Endothelial cell of umbilical vein (primary cell): Measurements from ENCODE around the gene UBE4B. TPM values are rescaled to one million over a fixed set of nuclear protein-coding genes. Genes with fewer than 3 reads are reported as not detected.

Experiments used
- BruUV-seq: library from RNA; stranded (reverse); fragments of 400-500 nt; replicated peaks from 2 replicates; lab custom pipeline; 2021; lab: Mats Ljungman, UMichigan
- CTCF ChIA-PET: fragments of 300-600, 350-600 bp; sonication (Branson Sonifier 250); formaldehyde crosslinking; loops from one replicate; lab custom pipeline; 2021; ENCODE audit warnings: antibody characterized with exemption, inconsistent platforms; lab: Charles Lee
- POLR2A ChIA-PET: fragments of 300-600, 350-600 bp; sonication (Branson Sonifier 250); formaldehyde crosslinking; loops from one replicate; lab custom pipeline; 2021; ENCODE audit warnings: antibody characterized with exemption, inconsistent platforms; lab: Charles Lee
- DNase-seq: peaks from one replicate; pipeline ENCODE4 v3.0.0-alpha.2; 2011; ENCODE audit warnings: low read depth, low spot score
- FAIRE-seq: peaks from 2 replicates; lab custom pipeline; 2011; peaks lifted over from hg19 to GRCh38; lab: Jason Lieb, UNC
- H2AFZ ChIP-seq: 2 replicates; pipeline ENCODE4 v1.6.0; 2012; ENCODE audit warnings: low read depth, low read length, control low read depth, inconsistent platforms
- H3K27ac ChIP-seq: 2 replicates; pipeline ENCODE4 v1.5.1; 2011; ENCODE audit warnings: low read depth, mild to moderate bottlenecking, control low read depth, low read length, moderate library complexity; ENCODE audit not compliant: insufficient read depth
- H3K27me3 ChIP-seq, 2 experiments: 2 replicates each; pipeline versions ENCODE4 v1.6.0 to v1.6.1; 2011; ENCODE audit warnings: low read length in 2 of 2, mixed read lengths in 1 of 2; ENCODE audit not compliant: control insufficient read depth in 2 of 2, insufficient read depth in 2 of 2
- H3K36me3 ChIP-seq, 2 experiments: 2 replicates in 1 of 2; 3 replicates in 1 of 2; pipeline ENCODE4 v1.5.1; 2011; ENCODE audit warnings: low read length in 2 of 2, mild to moderate bottlenecking in 1 of 2, moderate library complexity in 1 of 2; ENCODE audit not compliant: control insufficient read depth in 2 of 2, insufficient read depth in 2 of 2; ENCODE audit errors: extremely low read depth in 1 of 2
- H3K4me1 ChIP-seq: 3 replicates; pipeline ENCODE4 v1.5.1; 2011; ENCODE audit warnings: mild to moderate bottlenecking, low read length; ENCODE audit not compliant: control insufficient read depth, insufficient read depth; ENCODE audit errors: extremely low read depth
- H3K4me2 ChIP-seq: 2 replicates; pipeline ENCODE4 v1.6.1; 2011; ENCODE audit warnings: low read length, control low read depth, mixed read lengths; ENCODE audit not compliant: insufficient read depth
- H3K4me3 ChIP-seq, 3 experiments: fragments of 200-600 bp in 1 of 3; sonication (generic), shearing (Covaris generic) in 1 of 3; replicated peaks in 1 of 3; 2 replicates each; pipeline ENCODE4 v1.5.1; 2011 to 2016; ENCODE audit warnings: control low read depth in 3 of 3, low read length in 3 of 3, mild to moderate bottlenecking in 2 of 3, inconsistent platforms in 1 of 3, low read depth in 1 of 3, moderate library complexity in 1 of 3; ENCODE audit not compliant: insufficient read depth in 1 of 3
- H3K79me2 ChIP-seq: 2 replicates; pipeline ENCODE4 v1.6.0; 2012; ENCODE audit warnings: low read length, inconsistent platforms; ENCODE audit not compliant: control insufficient read depth, insufficient read depth
- H3K9ac ChIP-seq: replicated peaks from 2 replicates; pipeline ENCODE3; 2011; ENCODE audit warnings: low read length, control low read depth; ENCODE audit not compliant: insufficient read depth; ENCODE audit errors: extremely low read depth
- H3K9me1 ChIP-seq: replicated peaks from 3 replicates; pipeline ENCODE4 v1.6.0; 2011; ENCODE audit warnings: mild to moderate bottlenecking, low read length; ENCODE audit not compliant: control insufficient read depth, insufficient read depth; ENCODE audit errors: extremely low read depth
- H3K9me3 ChIP-seq: replicated peaks from 2 replicates; pipeline ENCODE4 v1.5.1; 2012; ENCODE audit warnings: low read length, inconsistent platforms; ENCODE audit not compliant: control insufficient read depth, insufficient read depth
- H4K20me1 ChIP-seq: replicated peaks from 2 replicates; pipeline ENCODE3; 2011; ENCODE audit warnings: mild to moderate bottlenecking, low read length; ENCODE audit not compliant: control insufficient read depth, insufficient read depth; ENCODE audit errors: extremely low read depth
- CTCF ChIP-seq, 2 donors: IDR thresholded peaks; 1 replicate in 1 of 2; 2 replicates in 1 of 2; pipeline ENCODE4 v1.5.1; 2011; ENCODE audit warnings: low read length in 2 of 2, mild to moderate bottlenecking in 2 of 2, moderate library complexity in 2 of 2, control low read depth in 1 of 2, inconsistent platforms in 1 of 2, low read depth in 1 of 2; ENCODE audit not compliant: insufficient read depth in 1 of 2; ENCODE audit errors: extremely low read depth in 1 of 2
- EZH2 ChIP-seq: IDR thresholded peaks from 2 replicates; pipeline ENCODE4 v1.6.1; 2012; ENCODE audit warnings: borderline replicate concordance, low read depth, mild to moderate bottlenecking, moderate library complexity, low read length, inconsistent platforms; ENCODE audit not compliant: severe bottlenecking
- GATA2 ChIP-seq: IDR thresholded peaks from 2 replicates; pipeline ENCODE4 v1.7.0; 2011; ENCODE audit warnings: low read depth, mild to moderate bottlenecking, moderate library complexity, mixed read lengths, low read length; ENCODE audit not compliant: insufficient read length, insufficient read depth
- MAX ChIP-seq: IDR thresholded peaks from 2 replicates; pipeline ENCODE4 v1.6.1; 2011; ENCODE audit not compliant: insufficient read depth, insufficient read length
- MYC ChIP-seq: IDR thresholded peaks from one replicate; pipeline ENCODE4 v1.6.1; 2011; ENCODE audit warnings: mild to moderate bottlenecking, low read depth, low read length
- POLR2A ChIP-seq: IDR thresholded peaks from 2 replicates; pipeline ENCODE4 v1.6.1; 2012; ENCODE audit warnings: low read depth, mild to moderate bottlenecking, control low read depth, low read length
- dilution Hi-C: fragments of 300-500 bp; cut with MboI; formaldehyde crosslinking; loops from one replicate; pipeline ENCODE4 v1.15.0; 2019; ENCODE audit warnings: low sequenced_read_pairs; ENCODE audit not compliant: extremely low pct_ligation_motif_present
- intact Hi-C: fragments of 100-400 bp; cut with micrococcal nuclease; formaldehyde crosslinking; loops from one replicate; pipeline ENCODE4 v1.10.0; 2022
- polyA plus RNA-seq, 4 experiments: library from polyadenylated mRNA; depleted of rRNA in 3 of 4; stranded (reverse) in 3 of 4; unstranded in 1 of 4; fragments of >200 nt; gene quantifications; 2 replicates each; pipeline versions ENCODE4 v1.2.1 to v1.2.3, GENCODE V29; 2011 to 2012; ENCODE audit warnings: missing spikeins in 1 of 4
- total RNA-seq: library from RNA; stranded (reverse); gene quantifications from 2 replicates; pipeline ENCODE4 v1.2.3, GENCODE V29; 2021

Gene UBE4B
- total and polyA plus RNA-seq, 2 donors (not counting 3 experiments of a cell fraction or from before 2014, with no cell fraction given) = 17.8 to 54.5 TPM

GRCh38 chr1:10178597-10179405 lies 146.0 kb downstream of the UBE4B start:
- FAIRE-seq (no peak), DNase-seq (no peak)
- Histone ChIP-seq H3K27me3 (no peaks in the 10 kb centered on the region), H3K27ac (no peak overlapping the region), H3K9ac (no peak overlapping the region), H3K9me1 (no peaks in the 10 kb centered on the region), H3K4me3 (no peak overlapping the region), H4K20me1 (no peaks in the 10 kb centered on the region), H3K79me2 (no peaks in the 10 kb centered on the region), H3K36me3 (peaks cover 5 to 10% of the 10 kb centered on the region in 2 experiments), H3K4me2 (no peak overlapping the region), H2AFZ (no peak overlapping the region), H3K4me1 (no peaks in the 10 kb centered on the region), H3K9me3 (no peaks in the 10 kb centered on the region)
- no TSS peak for BruUV-seq
- dilution Hi-C loops (no loop called here), intact Hi-C loops (no loop called here)
- no peak for TF ChIP-seq CTCF (IDR thresholded peaks at IDR 0.05; ENCODE audit: extremely low read depth in 1 of 2, insufficient read depth in 1 of 2, low read depth in 1 of 2, low read length in 2 of 2)
- TF ChIP-seq MYC = no peak
- no peak for TF ChIP-seq MAX
- no peak for TF ChIP-seq GATA2
- no peak for TF ChIP-seq EZH2
- TF ChIP-seq POLR2A = no peak
- CTCF ChIA-PET = interaction anchor here (0.5 kb wide), 1 partner anchor 13 kb away, joined by 3 read pairs; no protein-coding TSS in a partner anchor
- POLR2A ChIA-PET = no interaction called here
